Measurements from ENCODE around the gene BCAN.

GRCh38 chr1:156673387-156674121 is 31.6 kb downstream of the BCAN start:
- no peak for TF ChIP-seq CTCF (IDR thresholded peaks at IDR 0.05)
- no peak for TF ChIP-seq POLR2A (IDR thresholded peaks at IDR 0.05)

All from adrenal gland (tissue), 5 donors.